ENCODE measurements around the gene STAT4.
A peak's percentile ranks its signal among the peaks of the same experiment; 100 is the strongest.
"Not testable (repeated sequence)": the region's sequence is repeated elsewhere in the genome, so short reads cannot be mapped to it uniquely, and the experiment has no call there.

STAT4 gene

GRCh38 chr2:190996947-190997346, 153.8 kb downstream of the STAT4 start:
- Histone ChIP-seq H3K4me2 (ENCODE audit: low read length) (no peak overlapping the region), H3K27me3 (ENCODE audit: control insufficient read depth, insufficient read depth, low read length) (no peaks in the 10 kb centered on the region), H3K9me3 (ENCODE audit: control insufficient read depth, low read length) (no peaks in the 10 kb centered on the region), H3K27ac (no peak overlapping the region), H3K4me1 (peaks cover 13% of the 10 kb centered on the region), H3K79me2 (no peaks in the 10 kb centered on the region), H3K9ac (no peak overlapping the region), H2AFZ (no peak overlapping the region), H3K4me3 (ENCODE audit: low read depth, low read length) (no peak overlapping the region), H3K36me3 (ENCODE audit: control insufficient read depth, insufficient read depth, low read length) (no peaks in the 10 kb centered on the region)
- TF ChIP-seq CTCF (IDR thresholded peaks at IDR 0.05): no peak

GRCh38 chr2:190996338-190996946, 154.4 kb downstream of the STAT4 start:
- Histone ChIP-seq H3K79me2 (no peaks in the 10 kb centered on the region), H3K9me3 (ENCODE audit: control insufficient read depth, low read length) (no peaks in the 10 kb centered on the region), H3K36me3 (ENCODE audit: control insufficient read depth, insufficient read depth, low read length) (no peaks in the 10 kb centered on the region), H3K27me3 (ENCODE audit: control insufficient read depth, insufficient read depth, low read length) (no peaks in the 10 kb centered on the region), H3K9ac (no peak overlapping the region), H3K4me1 (peaks cover 13% of the 10 kb centered on the region), H3K4me2 (ENCODE audit: low read length) (no peak overlapping the region), H3K4me3 (ENCODE audit: low read depth, low read length) (no peak overlapping the region), H3K27ac (no peak overlapping the region), H2AFZ (no peak overlapping the region)
- peak; percentile 57 for TF ChIP-seq CTCF (IDR thresholded peaks at IDR 0.05)

- not testable (repeated sequence) for H3K79me2 ChIP-seq; H3K4me2 ChIP-seq (ENCODE audit: low read length); H3K4me3 ChIP-seq (ENCODE audit: low read depth, low read length); H3K27me3 ChIP-seq (ENCODE audit: control insufficient read depth, insufficient read depth, low read length); H2AFZ ChIP-seq; H3K27ac ChIP-seq; H3K9me3 ChIP-seq (ENCODE audit: control insufficient read depth, low read length); H3K9ac ChIP-seq; H3K36me3 ChIP-seq (ENCODE audit: control insufficient read depth, insufficient read depth, low read length)
- H3K4me1 ChIP-seq: peaks cover 14% of the 10 kb centered on the region
Observed at GRCh38 chr2:190995315-190995714, 155.5 kb downstream of the STAT4 start.

- peak overlapping the region; percentile 28 for H2AFZ ChIP-seq
- peak overlapping the region; percentile 6 for H3K4me2 ChIP-seq (ENCODE audit: low read length)
- H3K79me2 ChIP-seq: no peaks in the 10 kb centered on the region
- H3K9ac ChIP-seq: no peak overlapping the region
- TF ChIP-seq CTCF (IDR thresholded peaks at IDR 0.05): no peak
- no peaks in the 10 kb centered on the region for H3K27me3 ChIP-seq (ENCODE audit: control insufficient read depth, insufficient read depth, low read length)
- H3K27ac ChIP-seq: peak overlapping the region; percentile 58
- no peaks in the 10 kb centered on the region for H3K9me3 ChIP-seq (ENCODE audit: control insufficient read depth, low read length)
- peaks cover 20% of the 10 kb centered on the region for H3K4me1 ChIP-seq
- no peak overlapping the region for H3K4me3 ChIP-seq (ENCODE audit: low read depth, low read length)
- no peaks in the 10 kb centered on the region for H3K36me3 ChIP-seq (ENCODE audit: control insufficient read depth, insufficient read depth, low read length)
Observed at GRCh38 chr2:190994148-190994547, 156.6 kb downstream of the STAT4 start.

- no peaks in the 10 kb centered on the region for H3K79me2 ChIP-seq
- no peak for TF ChIP-seq CTCF (IDR thresholded peaks at IDR 0.05)
- H3K36me3 ChIP-seq (ENCODE audit: control insufficient read depth, insufficient read depth, low read length): no peaks in the 10 kb centered on the region
- H3K4me3 ChIP-seq (ENCODE audit: low read depth, low read length): no peak overlapping the region
- peaks cover 22% of the 10 kb centered on the region for H3K4me1 ChIP-seq
- H3K27ac ChIP-seq: peak overlapping the region; percentile 58
- no peak overlapping the region for H3K9ac ChIP-seq
- H3K9me3 ChIP-seq (ENCODE audit: control insufficient read depth, low read length): no peaks in the 10 kb centered on the region
- no peak overlapping the region for H2AFZ ChIP-seq
- H3K4me2 ChIP-seq (ENCODE audit: low read length): peak overlapping the region; percentile 6
- H3K27me3 ChIP-seq (ENCODE audit: control insufficient read depth, insufficient read depth, low read length): no peaks in the 10 kb centered on the region
Observed at GRCh38 chr2:190993292-190993643, 157.5 kb downstream of the STAT4 start.

Measured in parathyroid adenoma (tissue), 2 donors.